ENCODE measurements around the gene SH3GLB1.

GRCh38 chr1:86701731-86702130 lies 2.6 kb upstream of the SH3GLB1 start:
- no peak for TF ChIP-seq ELK1 (CRISPR knock-in tag; IDR thresholded peaks at IDR 0.05)
- no peak for TF ChIP-seq TRIM24 (IDR thresholded peaks at IDR 0.05)
- no peak for TF ChIP-seq CTCF (IDR thresholded peaks at IDR 0.05 in 2 of 3, conservative IDR thresholded peaks at IDR 0.05 in 1 of 3; ENCODE audit: insufficient read depth in 2 of 3, low read depth in 1 of 3, low read length in 3 of 3)

Data from K562 (cell line).